ENCODE data around the gene PAQR6.

GRCh38 chr1:156241926-156242325 is 5.9 kb downstream of the PAQR6 start, which contains the start of gene BGLAP:
- TF ChIP-seq, protein P1, sequence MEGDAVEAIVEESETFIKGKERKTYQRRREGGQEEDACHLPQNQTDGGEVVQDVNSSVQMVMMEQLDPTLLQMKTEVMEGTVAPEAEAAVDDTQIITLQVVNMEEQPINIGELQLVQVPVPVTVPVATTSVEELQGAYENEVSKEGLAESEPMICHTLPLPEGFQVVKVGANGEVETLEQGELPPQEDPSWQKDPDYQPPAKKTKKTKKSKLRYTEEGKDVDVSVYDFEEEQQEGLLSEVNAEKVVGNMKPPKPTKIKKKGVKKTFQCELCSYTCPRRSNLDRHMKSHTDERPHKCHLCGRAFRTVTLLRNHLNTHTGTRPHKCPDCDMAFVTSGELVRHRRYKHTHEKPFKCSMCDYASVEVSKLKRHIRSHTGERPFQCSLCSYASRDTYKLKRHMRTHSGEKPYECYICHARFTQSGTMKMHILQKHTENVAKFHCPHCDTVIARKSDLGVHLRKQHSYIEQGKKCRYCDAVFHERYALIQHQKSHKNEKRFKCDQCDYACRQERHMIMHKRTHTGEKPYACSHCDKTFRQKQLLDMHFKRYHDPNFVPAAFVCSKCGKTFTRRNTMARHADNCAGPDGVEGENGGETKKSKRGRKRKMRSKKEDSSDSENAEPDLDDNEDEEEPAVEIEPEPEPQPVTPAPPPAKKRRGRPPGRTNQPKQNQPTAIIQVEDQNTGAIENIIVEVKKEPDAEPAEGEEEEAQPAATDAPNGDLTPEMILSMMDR (IDR thresholded peaks at IDR 0.05; ENCODE audit: poor library complexity, severe bottlenecking): no peak
- TF ChIP-seq EP300 (conservative IDR thresholded peaks at IDR 0.05; ENCODE audit: poor library complexity, severe bottlenecking) (no peak), EZH2 (IDR thresholded peaks at IDR 0.05; ENCODE audit: borderline replicate concordance, insufficient read depth, low read length, poor library complexity, severe bottlenecking) (no peak)

Measured in neural cell (in vitro differentiated cells).